HS-5 (cell line): ENCODE measurements around the gene ZMYND8.
"Not testable (repeated sequence)": the region's sequence is repeated elsewhere in the genome, so short reads cannot be mapped to it uniquely, and the experiment has no call there.

ENCODE experiments used
- DNase-seq: peaks from one replicate; pipeline ENCODE4 v3.0.0-alpha.2; 2012; ENCODE audit warnings: low read depth

ZMYND8 gene

GRCh38 chr20:47224857-47225256 lies 131.6 kb downstream of the ZMYND8 start:
- no peak for DNase-seq

- DNase-seq, result no peak
Observed at GRCh38 chr20:47224300-47224791, 132.2 kb downstream of the ZMYND8 start.

- DNase-seq, result no peak
Observed at GRCh38 chr20:47223896-47224295, 132.6 kb downstream of the ZMYND8 start.

GRCh38 chr20:47222468-47223119 lies 133.9 kb downstream of the ZMYND8 start:
- no peak for DNase-seq

- DNase-seq, result no peak
Observed at GRCh38 chr20:47221036-47221625, 135.4 kb downstream of the ZMYND8 start.

- DNase-seq, result no peak
Observed at GRCh38 chr20:47220161-47220582, 136.3 kb downstream of the ZMYND8 start.

GRCh38 chr20:47217482-47218446 lies 138.7 kb downstream of the ZMYND8 start:
- no peak for DNase-seq

- no peak for DNase-seq
Observed at GRCh38 chr20:47216819-47217410, 139.6 kb downstream of the ZMYND8 start.

GRCh38 chr20:47215653-47216397 lies 140.7 kb downstream of the ZMYND8 start:
- DNase-seq, result no peak

- DNase-seq, result no peak
Observed at GRCh38 chr20:47213966-47214365, 142.5 kb downstream of the ZMYND8 start.

- DNase-seq, result no peak
Observed at GRCh38 chr20:47212606-47213207, 143.8 kb downstream of the ZMYND8 start.

- no peak for DNase-seq
Observed at GRCh38 chr20:47211036-47211435, 145.5 kb downstream of the ZMYND8 start.

- no peak for DNase-seq
Observed at GRCh38 chr20:47210470-47210869, 146.0 kb downstream of the ZMYND8 start.

GRCh38 chr20:47209982-47210381 lies 146.5 kb downstream of the ZMYND8 start:
- DNase-seq, result no peak

GRCh38 chr20:47208534-47209174 lies 147.8 kb downstream of the ZMYND8 start:
- DNase-seq, result no peak

GRCh38 chr20:47206962-47207641 lies 149.4 kb downstream of the ZMYND8 start:
- DNase-seq, result no peak

- DNase-seq, result not testable (repeated sequence)
Observed at GRCh38 chr20:47206552-47206951, 149.9 kb downstream of the ZMYND8 start.

- peak; percentile 78 for DNase-seq
Observed at GRCh38 chr20:47205577-47206123, 150.8 kb downstream of the ZMYND8 start.

- DNase-seq, result not testable (repeated sequence)
Observed at GRCh38 chr20:47204850-47205122, 151.7 kb downstream of the ZMYND8 start.
